ENCODE data around the gene SYT17.

The SYT17 gene

DNA sequence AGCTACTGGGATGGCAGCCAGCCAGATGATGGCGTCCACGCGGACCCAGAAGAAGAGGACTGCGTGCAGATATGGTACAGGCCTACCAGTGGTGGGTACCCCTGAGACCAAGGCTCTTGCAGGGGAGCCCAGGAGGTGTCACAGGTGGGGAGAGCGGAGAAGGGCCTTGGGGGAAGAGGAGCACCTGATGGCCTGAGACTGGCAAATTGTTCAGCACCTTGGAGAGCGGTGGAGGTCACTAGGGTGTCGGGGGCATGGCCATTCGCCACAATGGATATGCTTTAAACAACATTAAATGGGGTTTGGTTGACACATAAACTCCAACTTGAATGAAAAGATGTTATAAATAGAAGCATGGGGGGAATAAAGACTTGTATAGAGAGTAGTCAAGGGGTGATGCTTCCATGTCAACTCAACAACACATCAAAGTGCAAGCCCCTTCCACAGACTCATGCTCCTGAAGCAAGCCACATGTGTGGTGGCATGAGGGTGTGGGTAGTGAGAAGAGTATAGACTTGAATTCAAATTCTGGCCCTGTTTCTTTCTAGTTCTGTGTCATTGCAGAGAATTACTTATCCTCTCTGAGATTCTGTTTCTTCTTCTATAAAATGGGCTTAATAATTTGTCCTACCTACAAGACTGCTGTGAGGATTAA, 139.7 kb downstream of the SYT17 start:
- no peak overlapping the region for H3K27ac ChIP-seq (ENCODE audit: extremely low read depth, low read depth, low read length)
- H3K36me3 ChIP-seq (ENCODE audit: control insufficient read depth in 2 of 2, insufficient read depth in 1 of 2, low read length in 2 of 2): no peaks in the 10 kb centered on the region
- no peaks in the 10 kb centered on the region for H3K9me3 ChIP-seq (ENCODE audit: control insufficient read depth, insufficient read depth, low read depth, low read length)
- TF ChIP-seq ZNF560 (tag by site-specific recombination; IDR thresholded peaks at IDR 0.05; ENCODE audit: borderline replicate concordance) (no peak), ZNF202 (tag by site-specific recombination; IDR thresholded peaks at IDR 0.05; ENCODE audit: borderline replicate concordance) (no peak), ZNF658 (tag by site-specific recombination; IDR thresholded peaks at IDR 0.05) (no peak), ZFP3 (tag by site-specific recombination; IDR thresholded peaks at IDR 0.05; ENCODE audit: low read depth) (no peak), ZNF2 (tag by site-specific recombination; IDR thresholded peaks at IDR 0.05) (no peak), GLIS1 (tag by site-specific recombination; IDR thresholded peaks at IDR 0.05) (no peak)
- TF ChIP-seq, protein P1, sequence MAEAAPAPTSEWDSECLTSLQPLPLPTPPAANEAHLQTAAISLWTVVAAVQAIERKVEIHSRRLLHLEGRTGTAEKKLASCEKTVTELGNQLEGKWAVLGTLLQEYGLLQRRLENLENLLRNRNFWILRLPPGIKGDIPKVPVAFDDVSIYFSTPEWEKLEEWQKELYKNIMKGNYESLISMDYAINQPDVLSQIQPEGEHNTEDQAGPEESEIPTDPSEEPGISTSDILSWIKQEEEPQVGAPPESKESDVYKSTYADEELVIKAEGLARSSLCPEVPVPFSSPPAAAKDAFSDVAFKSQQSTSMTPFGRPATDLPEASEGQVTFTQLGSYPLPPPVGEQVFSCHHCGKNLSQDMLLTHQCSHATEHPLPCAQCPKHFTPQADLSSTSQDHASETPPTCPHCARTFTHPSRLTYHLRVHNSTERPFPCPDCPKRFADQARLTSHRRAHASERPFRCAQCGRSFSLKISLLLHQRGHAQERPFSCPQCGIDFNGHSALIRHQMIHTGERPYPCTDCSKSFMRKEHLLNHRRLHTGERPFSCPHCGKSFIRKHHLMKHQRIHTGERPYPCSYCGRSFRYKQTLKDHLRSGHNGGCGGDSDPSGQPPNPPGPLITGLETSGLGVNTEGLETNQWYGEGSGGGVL (tag by site-specific recombination; IDR thresholded peaks at IDR 0.05): no peak
- TF ChIP-seq, protein P2, sequence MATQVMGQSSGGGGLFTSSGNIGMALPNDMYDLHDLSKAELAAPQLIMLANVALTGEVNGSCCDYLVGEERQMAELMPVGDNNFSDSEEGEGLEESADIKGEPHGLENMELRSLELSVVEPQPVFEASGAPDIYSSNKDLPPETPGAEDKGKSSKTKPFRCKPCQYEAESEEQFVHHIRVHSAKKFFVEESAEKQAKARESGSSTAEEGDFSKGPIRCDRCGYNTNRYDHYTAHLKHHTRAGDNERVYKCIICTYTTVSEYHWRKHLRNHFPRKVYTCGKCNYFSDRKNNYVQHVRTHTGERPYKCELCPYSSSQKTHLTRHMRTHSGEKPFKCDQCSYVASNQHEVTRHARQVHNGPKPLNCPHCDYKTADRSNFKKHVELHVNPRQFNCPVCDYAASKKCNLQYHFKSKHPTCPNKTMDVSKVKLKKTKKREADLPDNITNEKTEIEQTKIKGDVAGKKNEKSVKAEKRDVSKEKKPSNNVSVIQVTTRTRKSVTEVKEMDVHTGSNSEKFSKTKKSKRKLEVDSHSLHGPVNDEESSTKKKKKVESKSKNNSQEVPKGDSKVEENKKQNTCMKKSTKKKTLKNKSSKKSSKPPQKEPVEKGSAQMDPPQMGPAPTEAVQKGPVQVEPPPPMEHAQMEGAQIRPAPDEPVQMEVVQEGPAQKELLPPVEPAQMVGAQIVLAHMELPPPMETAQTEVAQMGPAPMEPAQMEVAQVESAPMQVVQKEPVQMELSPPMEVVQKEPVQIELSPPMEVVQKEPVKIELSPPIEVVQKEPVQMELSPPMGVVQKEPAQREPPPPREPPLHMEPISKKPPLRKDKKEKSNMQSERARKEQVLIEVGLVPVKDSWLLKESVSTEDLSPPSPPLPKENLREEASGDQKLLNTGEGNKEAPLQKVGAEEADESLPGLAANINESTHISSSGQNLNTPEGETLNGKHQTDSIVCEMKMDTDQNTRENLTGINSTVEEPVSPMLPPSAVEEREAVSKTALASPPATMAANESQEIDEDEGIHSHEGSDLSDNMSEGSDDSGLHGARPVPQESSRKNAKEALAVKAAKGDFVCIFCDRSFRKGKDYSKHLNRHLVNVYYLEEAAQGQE (tag by site-specific recombination; IDR thresholded peaks at IDR 0.05): peak; percentile 94
- ChIA-PET CTCF (no interaction called here), POLR2A (no interaction called here)
- no peak overlapping the region for H3K4me3 ChIP-seq (ENCODE audit: low read depth, low read length)
- H3K4me1 ChIP-seq (ENCODE audit: control insufficient read depth, insufficient read depth, low read length): no peaks in the 10 kb centered on the region

DNA sequence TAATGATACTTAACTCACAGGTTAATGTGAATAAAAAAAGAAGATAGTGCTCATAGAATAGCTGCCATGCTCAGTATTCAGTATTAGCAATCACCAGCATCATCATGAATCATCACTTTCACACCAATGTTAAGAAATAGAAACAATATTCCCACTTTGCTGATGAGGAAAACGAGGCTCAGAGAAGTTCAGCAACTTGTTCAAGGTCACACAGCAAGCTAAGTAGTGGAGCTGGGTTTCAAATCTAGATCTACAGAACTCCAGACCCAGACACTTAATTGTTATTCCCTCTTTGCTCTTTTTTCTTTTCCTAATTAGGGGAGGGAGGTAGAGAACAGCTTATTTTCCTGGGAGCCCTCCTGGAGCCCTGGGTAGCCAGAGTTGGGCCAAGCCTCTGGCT, 140.4 kb downstream of the SYT17 start:
- ChIA-PET POLR2A (interaction anchor here (0.5 to 0.7 kb wide), 2 partner anchors 80 to 238 kb away, joined by 3 read pairs; no protein-coding TSS in a partner anchor), CTCF (interaction anchor here (0.7 kb wide), 1 partner anchor 335 kb away, joined by 5 read pairs; no protein-coding TSS in a partner anchor)

DNA sequence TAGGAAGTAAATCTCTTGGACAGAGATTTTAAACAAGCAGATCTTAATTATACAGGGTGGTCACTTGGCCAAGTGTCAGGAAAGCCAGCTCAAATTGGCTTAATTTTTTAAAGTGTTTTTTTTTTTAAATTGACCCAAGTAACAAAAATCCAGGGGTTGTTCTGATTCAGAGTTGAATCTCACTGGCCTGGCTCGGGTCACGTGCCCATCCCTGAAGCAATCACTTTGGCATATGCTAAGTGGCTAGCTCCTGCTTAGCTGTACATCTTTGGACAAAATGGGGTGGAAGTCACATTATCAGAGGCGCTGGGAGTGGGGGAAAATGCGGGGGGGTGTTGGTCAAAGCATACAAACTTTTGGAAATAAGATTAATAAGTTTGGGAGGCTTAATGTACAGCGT, 141.1 kb downstream of the SYT17 start:
- Histone ChIP-seq H3K36me3 (ENCODE audit: control insufficient read depth in 2 of 2, insufficient read depth in 1 of 2, low read length in 2 of 2) (no peaks in the 10 kb centered on the region), H3K4me1 (ENCODE audit: control insufficient read depth, insufficient read depth, low read length) (no peaks in the 10 kb centered on the region), H3K9me3 (ENCODE audit: control insufficient read depth, insufficient read depth, low read depth, low read length) (no peaks in the 10 kb centered on the region), H3K4me3 (ENCODE audit: low read depth, low read length) (no peak overlapping the region), H3K27ac (ENCODE audit: extremely low read depth, low read depth, low read length) (no peak overlapping the region)
- CTCF ChIA-PET: interaction anchor here (0.7 kb wide), 2 partner anchors 56 to 336 kb away, joined by 3 to 5 read pairs; no protein-coding TSS in a partner anchor
- POLR2A ChIA-PET: no interaction called here
- TF ChIP-seq ZNF76 (tag by site-specific recombination; IDR thresholded peaks at IDR 0.05; ENCODE audit: borderline replicate concordance, low read depth) (no peak), ZNF214 (tag by site-specific recombination; IDR thresholded peaks at IDR 0.05; ENCODE audit: borderline replicate concordance) (no peak), ZBTB17 (tag by site-specific recombination; IDR thresholded peaks at IDR 0.05) (no peak), ZNF785 (tag by site-specific recombination; IDR thresholded peaks at IDR 0.05) (no peak), ZNF48 (tag by site-specific recombination; IDR thresholded peaks at IDR 0.05) (no peak), ZNF654 (tag by site-specific recombination; IDR thresholded peaks at IDR 0.05; ENCODE audit: low read depth) (no peak), ZNF157 (tag by site-specific recombination; IDR thresholded peaks at IDR 0.05) (no peak), PRDM1 (tag by site-specific recombination; IDR thresholded peaks at IDR 0.05) (no peak), SP2 (tag by site-specific recombination; IDR thresholded peaks at IDR 0.05) (no peak)
- TF ChIP-seq, protein P3, sequence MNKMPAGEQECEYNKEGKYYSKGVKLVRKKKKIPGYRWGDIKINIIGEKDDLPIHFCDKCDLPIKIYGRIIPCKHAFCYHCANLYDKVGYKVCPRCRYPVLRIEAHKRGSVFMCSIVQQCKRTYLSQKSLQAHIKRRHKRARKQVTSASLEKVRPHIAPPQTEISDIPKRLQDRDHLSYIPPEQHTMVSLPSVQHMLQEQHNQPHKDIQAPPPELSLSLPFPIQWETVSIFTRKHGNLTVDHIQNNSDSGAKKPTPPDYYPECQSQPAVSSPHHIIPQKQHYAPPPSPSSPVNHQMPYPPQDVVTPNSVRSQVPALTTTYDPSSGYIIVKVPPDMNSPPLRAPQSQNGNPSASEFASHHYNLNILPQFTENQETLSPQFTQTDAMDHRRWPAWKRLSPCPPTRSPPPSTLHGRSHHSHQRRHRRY (tag by site-specific recombination; IDR thresholded peaks at IDR 0.05): no peak

More for the DNA sequence above, 140.4 kb downstream of the SYT17 start:
- Histone ChIP-seq H3K4me1 (ENCODE audit: control insufficient read depth, insufficient read depth, low read length) (no peaks in the 10 kb centered on the region), H3K27ac (ENCODE audit: extremely low read depth, low read depth, low read length) (no peak overlapping the region), H3K9me3 (ENCODE audit: control insufficient read depth, insufficient read depth, low read depth, low read length) (no peaks in the 10 kb centered on the region), H3K36me3 (ENCODE audit: control insufficient read depth in 2 of 2, insufficient read depth in 1 of 2, low read length in 2 of 2) (no peaks in the 10 kb centered on the region), H3K4me3 (ENCODE audit: low read depth, low read length) (no peak overlapping the region)
- TF ChIP-seq SP2 (tag by site-specific recombination; IDR thresholded peaks at IDR 0.05): no peak
- peak; percentile 29; the same call in 1 of the 2 replicates for TF ChIP-seq ZNF768 (tag by site-specific recombination; IDR thresholded peaks at IDR 0.05)
